Stimulated activated CD4-positive, alpha-beta T cell treated with anti-CD3 and anti-CD28 coated beads, Interleukin-1b, Interleukin-23, amount 100 ng/mL, for 48 hours (primary cell): Measurements from ENCODE around the gene ALLC.
A peak's percentile ranks its signal among the peaks of the same experiment; 100 is the strongest.

Source experiments
- DNase-seq: peaks from one replicate; pipeline ENCODE4 v3.0.0-alpha.2; 2020

ALLC gene

DNA sequence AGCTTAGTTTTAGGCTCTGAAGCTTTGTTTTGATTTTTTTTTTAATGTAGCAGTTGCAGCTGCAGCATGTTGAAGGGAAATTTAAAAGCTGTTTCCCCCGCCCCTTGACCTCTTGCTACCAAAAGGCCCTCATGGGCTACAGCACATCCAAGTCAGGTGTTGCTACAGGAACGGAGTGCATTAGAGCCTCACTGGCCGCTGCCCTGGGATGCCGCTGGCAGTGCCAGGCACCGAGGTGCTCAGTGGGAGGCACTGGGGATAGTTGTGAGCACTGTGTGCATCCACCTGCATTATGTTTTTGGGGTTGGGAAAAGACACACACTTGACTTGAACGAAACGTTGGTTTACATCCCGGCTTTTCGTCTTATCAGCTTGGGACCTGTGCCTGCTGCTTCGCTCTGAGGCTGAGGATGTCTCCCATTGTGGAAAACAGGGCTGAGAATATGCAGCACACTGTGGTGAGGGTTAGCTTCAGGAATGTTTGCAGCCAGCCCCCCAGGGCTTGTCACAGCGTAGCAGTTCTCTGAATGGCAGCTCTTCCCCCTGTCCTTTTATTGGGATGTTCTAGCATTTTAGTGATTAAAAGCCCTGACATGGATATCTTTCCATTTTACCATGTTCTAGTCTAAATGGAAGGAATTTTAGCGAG is 69.5 kb downstream of the ALLC start:
- DNase-seq: no peak

GRCh38 chr2:3728104-3729054 is 70.4 kb downstream of the ALLC start:
- no peak for DNase-seq

DNA sequence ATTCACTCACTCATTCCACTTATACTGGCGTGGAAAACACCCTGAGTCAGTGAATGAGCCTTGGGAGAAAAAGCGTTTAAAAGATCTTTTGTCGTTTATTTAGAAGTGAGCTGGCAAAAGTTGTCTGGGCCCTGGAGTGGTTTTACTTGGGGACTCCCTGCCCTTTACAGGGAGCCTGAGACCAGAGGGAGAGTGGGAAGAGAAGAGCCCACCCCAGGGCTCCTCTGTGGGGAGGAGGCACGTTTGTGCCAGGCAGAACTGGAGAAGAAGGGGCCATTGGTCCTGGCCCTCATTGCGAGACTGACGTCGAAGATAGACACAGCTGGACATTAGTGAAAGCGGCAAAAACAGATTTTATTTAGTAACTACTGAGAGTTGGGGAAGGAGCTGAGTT is 71.1 kb downstream of the ALLC start:
- no peak for DNase-seq

GRCh38 chr2:3729786-3730185 is 71.8 kb downstream of the ALLC start:
- DNase-seq: no peak

DNA sequence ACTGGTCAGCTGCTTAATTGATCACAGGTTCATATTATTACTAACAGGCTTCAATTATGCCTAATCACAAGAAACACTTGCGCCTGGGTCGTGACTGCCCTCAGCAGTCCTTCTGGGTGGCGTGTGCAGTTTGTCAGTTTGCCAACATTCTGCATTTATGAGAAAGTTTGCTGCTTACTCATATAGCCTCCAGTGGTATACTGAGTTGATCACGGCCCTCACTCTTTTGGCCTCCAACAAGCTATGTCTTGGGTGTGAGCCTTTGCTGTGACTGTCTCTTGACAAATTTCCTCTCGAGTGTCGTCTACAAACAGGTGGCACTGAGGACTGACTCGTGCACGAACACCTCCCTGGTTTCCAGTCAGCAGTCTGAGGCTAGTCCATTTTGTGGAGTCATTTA is 72.6 kb downstream of the ALLC start:
- no peak for DNase-seq

DNA sequence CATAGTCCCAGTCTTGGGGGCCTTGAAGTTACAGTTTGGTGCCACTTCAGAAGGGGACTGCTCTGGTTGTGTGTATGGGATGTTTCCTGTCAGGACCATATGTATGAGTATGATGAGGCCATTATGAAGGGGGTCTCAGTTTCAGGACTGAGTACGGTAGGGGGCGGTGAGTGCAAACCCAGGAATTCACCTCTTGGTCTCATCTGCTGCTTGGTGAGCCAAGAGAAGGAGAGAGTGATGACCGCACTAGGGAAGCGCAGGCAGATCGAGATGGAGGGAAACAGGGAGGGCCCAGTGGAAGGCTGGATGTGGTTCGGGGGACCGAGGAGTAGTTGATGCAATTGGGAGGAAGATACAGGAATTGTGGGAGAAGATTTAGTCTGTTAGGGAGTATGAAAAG is 73.8 kb downstream of the ALLC start:
- DNase-seq: no peak

GRCh38 chr2:3736112-3736511 is 78.1 kb downstream of the ALLC start:
- no peak for DNase-seq

DNA sequence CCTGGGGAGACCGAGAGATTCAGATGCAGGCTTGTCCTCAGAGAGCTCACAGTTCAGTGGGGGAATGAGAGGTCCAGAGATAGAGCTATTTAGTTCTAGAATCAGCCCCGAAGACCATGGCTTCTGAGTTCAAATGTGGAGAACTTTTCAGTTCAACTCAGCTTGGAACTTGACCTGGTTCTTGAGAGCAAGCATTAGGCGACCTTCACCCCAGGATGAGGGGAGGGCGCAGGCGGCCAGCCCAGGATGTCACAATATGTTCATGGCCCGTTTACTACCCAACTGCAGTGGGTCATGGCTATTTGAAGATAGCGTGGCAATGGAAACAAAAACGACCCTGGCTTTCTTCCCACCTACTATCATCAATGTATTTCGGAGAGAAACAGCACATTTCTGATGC is 79.1 kb downstream of the ALLC start:
- DNase-seq: no peak

DNA sequence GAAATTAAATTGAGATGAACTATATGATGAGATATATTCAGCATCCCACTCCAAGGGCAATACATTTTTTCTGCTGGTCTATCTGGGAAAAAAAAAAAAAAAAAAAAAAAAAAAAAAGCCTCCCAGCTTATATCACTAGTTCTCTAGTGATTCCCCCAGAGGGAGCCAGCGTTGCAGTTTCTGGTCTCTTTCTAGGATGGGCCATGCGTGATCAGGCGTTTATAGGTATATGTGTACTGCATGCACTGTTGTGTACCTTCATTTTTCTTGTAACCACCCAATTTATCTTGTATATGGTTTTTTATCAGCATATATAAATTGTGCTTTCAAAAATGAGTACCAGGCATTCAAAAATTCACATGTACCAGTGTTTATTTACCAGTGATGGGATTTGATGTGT is 80.5 kb downstream of the ALLC start:
- DNase-seq: peak; percentile 14

DNA sequence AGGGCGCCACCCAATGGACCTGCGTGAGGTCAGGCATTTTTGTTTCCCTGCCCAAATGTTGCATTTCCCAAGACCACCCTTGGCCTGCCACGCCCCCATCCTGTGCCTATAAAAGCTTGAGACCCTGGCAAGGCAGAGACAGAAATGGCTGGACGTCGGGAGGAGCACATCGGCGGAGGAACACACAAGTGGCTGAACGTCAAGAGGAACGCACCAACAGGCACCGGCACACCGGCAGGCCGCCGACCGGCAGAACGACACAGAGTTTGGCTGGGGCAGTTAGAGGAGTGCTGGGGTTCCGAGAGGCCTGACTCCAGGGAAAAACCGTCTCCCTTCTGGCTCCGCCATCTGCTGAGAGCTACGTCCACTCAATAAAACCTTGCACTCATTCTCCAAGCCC is 81.3 kb downstream of the ALLC start:
- no peak for DNase-seq

- DNase-seq: no peak
These were observed 83.4 kb downstream of the ALLC start for GRCh38 chr2:3741396-3741795.

DNA sequence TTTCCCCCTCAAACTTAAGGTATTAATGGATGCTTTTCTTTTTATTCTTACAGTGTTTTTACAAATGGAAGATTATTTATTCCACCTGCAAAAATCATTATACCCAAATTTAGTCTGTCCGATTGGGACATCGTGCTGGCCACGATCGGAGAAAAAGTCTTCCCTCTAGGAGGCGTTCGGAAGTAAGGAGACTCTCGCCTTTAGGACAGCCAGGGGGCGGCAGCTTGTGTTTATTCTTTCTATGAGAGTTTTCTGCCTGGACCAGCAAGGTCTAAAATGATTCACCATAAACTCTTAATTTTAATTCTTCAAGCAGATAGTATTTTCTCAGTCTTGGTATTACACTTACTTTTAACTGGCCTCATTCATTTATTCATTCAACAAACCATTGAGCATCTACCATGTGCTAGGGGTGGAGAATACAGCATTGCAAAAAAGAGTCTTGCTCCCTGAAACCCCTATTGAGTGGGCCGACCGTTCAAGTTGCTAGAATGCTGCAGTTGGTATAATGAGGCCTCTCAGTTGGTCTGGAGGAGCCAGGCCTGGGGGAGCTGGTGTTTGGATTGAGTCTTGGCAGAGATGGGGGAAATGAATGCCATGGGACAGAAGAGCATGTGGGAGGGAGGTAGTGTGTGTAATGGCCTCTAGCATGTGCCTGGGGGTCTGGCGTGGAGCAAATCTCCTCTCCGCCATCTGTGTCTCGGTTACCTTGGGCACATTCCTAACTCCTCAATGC is 84.0 kb downstream of the ALLC start:
- no peak for DNase-seq

DNA sequence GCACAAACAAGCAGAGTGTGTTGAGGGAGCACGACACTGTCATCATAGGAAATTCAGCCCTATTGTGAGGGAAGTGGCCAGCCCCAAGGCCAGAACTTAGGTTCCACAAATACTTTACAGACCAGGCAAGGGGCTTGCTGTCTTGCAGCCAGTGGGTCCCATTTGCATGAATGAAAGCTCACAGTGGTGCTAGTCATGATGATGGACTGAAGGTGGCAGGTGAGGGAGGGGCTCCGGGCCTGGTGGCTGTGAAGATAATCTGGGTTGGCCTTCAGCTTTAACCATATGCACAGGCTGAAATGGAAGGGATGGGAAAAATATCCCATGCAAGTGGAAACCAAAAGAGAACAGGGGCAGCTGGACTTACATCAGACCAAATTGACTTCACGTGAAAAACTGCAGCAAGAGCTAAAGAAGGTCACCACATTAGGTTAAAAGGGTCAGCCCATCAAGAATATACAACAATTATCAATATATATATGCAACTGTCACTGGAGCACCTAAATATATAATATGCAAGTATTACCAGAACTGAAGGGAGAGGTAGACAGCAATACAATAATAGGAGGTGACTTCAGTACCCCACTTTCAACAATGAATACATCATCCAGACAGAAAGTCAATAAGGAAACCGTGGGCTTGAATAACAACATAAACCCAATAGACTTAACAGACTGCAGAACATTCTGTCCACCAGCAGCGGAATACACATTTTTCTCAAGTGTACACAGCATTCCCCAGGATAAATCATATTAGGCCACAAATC is 84.9 kb downstream of the ALLC start:
- no peak for DNase-seq

DNA sequence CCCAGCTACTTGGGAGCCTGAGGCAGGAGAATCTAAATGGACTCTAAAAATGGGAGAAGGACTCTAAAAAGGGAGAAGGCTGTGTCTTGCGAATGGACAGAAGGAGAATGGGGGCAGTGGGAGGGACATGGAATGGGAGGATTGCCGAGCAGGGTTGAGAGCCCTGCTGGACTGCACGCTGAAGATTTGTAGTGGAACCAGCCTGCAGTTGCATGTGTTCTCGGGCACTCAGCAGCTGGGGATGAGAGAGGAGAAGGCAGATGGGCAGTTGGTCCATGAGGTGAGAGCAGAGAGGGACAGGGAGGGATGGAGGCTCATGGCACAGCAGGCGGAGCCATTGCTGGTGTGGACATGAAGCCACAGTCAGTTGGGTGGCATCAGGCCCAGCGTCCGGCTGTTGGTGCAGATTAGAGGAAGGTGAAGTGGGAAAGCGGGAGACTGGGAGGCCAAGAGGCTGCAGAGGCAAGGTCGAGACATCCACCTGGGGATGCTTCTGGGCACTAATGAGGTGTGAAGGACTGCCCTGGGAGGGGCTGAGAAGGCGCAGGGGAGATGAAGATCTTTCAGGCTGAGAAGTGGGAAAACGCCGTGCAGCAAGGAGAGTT is 86.1 kb downstream of the ALLC start:
- no peak for DNase-seq

DNA sequence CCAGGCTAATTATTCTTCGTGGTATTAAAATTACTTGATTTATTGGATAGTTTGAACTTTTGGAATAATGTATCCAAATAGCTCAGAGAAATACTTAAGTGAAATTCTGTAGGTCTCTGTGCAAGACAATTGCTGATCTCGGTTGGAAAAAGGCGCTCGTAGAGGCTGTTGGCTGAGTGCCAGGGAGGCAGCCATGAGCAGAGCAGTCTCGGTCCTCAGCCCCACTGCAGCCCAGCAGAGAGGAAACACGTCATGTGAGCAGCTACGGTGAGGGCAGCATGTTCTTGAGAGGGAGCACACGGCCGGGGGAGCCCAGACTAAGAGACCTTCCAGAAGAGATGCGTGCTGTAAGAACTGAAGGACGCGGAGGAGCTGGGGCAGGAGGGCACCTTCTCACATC is 87.9 kb downstream of the ALLC start:
- DNase-seq: no peak

DNA sequence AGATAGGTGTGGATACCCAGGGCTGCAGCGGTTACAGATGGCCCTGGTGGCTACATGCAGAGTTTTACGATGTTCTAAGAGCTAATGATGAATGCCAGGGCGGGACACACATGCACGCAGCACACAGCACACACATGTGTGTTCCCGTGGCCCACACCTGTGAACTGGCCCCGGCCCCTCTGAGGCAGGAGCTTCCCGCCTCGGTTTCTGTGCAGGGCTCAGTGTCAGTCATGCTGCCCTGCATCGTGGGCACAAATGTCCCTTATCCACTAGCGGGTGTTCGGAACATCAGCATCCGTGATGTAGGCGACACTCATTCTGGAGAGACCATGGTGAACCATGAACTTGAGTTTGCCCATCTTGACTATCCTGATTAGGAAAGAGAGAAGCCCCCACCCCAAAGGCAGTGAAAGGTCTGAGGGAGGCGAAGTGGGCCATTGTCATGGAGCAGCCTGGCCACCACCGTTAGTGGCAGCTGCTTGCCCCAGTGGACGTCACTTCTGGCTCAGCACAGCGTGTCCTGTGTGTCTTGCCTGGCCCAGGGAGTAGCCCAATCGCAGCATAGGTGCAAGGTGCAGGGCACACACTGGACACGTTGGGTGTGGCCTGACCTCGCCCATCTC is 89.1 kb downstream of the ALLC start:
- no peak for DNase-seq

- DNase-seq: no peak
These were observed 89.8 kb downstream of the ALLC start for GRCh38 chr2:3747826-3748225.

DNA sequence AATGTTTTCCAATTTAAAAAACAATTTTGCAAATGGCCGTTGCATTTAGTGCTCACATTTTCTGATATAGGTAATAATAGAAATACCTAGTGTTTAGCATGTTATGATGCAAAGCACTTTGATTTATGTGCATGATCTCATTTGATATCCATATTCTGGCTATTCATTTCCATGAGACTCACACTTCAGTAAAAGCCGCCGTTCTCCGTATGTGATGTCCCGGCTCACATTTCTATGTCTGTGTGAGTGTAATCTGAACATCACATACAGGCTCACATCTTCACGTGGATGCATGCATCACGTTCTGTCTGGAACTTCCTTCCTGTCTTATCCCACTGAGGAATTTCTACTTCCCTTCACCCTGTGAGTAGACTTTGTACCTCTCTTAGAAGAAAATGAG is 91.2 kb downstream of the ALLC start:
- DNase-seq: no peak

DNA sequence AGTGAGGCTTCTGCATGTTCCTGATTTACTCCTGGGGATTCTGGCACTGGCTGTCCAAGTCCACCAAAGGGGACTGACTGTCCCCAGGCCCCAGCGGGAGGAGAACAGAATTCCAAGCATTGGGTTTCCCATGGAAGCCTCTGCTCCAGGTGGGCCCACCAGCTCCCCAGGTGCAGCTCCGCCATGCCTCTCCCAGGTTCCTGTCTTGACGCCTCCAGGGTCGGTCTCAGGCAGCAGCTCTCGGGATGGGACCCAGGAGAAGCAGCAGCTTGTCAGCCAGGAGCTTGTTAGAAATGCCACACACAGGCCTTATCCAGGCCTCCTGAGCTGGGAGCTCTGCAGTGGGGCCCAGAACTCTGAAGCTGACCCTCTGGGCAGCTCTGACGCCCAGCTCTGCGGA is 93.3 kb downstream of the ALLC start:
- no peak for DNase-seq

- no peak for DNase-seq
These were observed 93.8 kb downstream of the ALLC start for GRCh38 chr2:3751806-3752205.
